HG03159 (cell line): Measurements from ENCODE around the gene AGXT.

Experiments
- ATAC-seq: cut with Tn5 transposase; IDR thresholded peaks from one replicate; pipeline ENCODE4 v1.9.1; 2021; ENCODE audit warnings: mild to moderate bottlenecking, moderate library complexity; ENCODE audit not compliant: unreplicated experiment

The AGXT gene

GRCh38 chr2:240896871-240897692 is 28.5 kb downstream of the AGXT start:
- ATAC-seq, result no peak

DNA sequence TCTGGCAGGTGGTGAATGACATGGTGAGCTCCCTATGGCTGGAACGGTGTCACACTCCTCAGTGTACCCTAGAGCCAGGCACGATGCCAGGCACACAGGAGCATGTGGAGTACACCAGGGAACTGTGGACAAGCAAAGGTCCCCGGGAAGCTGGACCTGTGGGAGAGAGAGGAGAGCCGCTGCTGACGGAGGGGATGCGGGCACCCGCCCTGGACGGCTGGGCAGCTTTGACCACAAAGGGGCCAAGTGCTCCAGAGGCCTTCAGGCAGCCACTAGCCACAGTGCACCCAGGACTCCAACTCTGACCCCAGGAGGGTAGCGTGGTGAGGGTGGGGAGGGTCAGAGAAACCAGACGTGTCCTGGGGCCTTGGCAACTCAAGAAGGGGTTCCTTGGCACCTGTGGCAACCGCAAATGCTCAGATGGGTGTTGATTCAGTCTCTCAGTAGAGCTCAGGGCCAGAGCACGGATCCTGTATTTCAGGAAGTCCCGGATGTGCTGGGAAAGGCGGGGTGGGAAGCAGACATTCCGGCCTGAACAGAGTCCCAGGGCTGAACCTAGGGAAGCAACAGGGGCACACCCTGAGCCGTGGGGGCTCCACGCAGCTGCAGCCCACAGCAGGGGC is 29.6 kb downstream of the AGXT start:
- ATAC-seq, result no peak

GRCh38 chr2:240898731-240899467 is 30.3 kb downstream of the AGXT start:
- no peak for ATAC-seq

- no peak for ATAC-seq
These were observed 30.8 kb downstream of the AGXT start for GRCh38 chr2:240899468-240899865.

- ATAC-seq, result no peak
These were observed 31.7 kb downstream of the AGXT start for GRCh38 chr2:240900141-240900860.

- ATAC-seq, result no peak
These were observed 33.5 kb downstream of the AGXT start for GRCh38 chr2:240901986-240902614.

GRCh38 chr2:240902615-240903041 is 34.0 kb downstream of the AGXT start:
- no peak for ATAC-seq

- no peak for ATAC-seq
These were observed 34.8 kb downstream of the AGXT start for GRCh38 chr2:240903191-240904060.

- no peak for ATAC-seq
These were observed 35.9 kb downstream of the AGXT start for GRCh38 chr2:240904216-240905175.

- no peak for ATAC-seq
These were observed 36.7 kb downstream of the AGXT start for GRCh38 chr2:240905176-240905781.

GRCh38 chr2:240906141-240906910 is 37.7 kb downstream of the AGXT start, which contains the start of gene CROCC2:
TSS of gene CROCC2 (plus strand) at chr2:240906336. CDS start at chr2:240906514, 178 bp downstream.
- no peak for ATAC-seq

DNA sequence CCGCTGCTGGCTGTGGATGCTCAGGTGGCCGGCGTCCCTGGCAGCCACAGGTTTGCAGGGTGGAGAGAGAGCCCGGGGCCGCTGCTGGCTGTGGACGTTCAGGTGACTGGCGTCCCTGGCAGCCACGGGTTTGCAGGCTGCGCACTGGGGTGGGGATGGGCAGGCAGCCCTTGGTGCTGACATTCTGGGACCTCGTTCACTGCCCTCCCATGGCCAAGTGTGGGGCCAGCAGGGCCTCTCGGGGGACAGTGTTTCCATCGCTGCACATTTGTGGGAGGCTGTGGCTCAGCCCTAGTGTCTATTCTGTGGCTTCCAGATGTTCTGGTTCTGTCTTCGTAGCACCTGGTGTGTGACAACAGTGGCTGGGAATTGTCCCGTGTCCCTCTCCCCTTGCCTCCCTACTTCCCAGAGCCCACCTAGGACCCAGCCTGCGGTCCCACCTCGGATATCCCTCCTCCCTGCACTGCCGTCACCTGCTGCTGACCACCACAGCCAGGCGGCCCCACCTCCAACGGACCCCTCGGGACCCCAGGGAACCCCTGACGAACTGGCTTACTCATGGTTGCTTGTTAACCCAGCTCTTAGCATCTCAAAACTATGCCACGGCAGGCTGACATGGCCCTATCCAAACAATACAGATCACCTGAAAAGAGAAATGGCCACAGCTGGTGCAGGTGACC is 38.4 kb downstream of the AGXT start:
- no peak for ATAC-seq

DNA sequence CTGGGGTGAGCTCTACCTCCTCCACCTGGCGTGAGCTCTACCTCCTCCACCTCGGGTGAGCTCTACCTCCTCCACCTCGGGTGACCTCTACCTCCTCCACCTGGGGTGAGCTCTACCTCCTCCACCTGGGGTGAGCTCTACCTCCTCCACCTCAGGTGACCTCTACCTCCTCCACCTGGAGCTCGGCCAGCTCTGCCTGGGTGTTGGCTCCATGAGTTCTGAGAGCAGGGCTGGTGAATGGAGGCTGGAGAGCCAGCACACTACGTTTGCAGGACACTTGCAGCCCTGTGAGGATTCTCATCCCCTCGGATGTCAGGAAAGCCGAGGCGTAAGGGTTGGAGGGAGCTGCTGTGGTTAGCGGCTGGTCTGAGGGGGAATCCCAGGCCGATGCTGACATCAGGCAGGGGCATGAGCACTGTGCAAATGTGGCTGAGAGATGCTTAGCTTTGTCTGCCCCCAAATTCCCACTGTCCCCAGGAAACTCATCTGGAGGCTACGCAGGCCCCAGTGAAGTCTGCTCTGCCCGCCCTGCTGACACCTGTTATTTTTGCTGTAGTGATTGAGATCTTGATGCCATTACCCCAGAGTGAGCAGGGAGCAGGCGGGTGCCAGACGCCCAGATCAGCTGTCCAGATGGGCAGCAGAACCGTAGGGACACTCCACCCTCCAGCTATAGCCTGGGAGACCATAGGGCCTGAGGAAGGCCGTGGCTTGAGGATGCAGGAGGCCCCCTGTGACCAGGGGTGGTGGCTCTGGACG is 40.8 kb downstream of the AGXT start:
- no peak for ATAC-seq

DNA sequence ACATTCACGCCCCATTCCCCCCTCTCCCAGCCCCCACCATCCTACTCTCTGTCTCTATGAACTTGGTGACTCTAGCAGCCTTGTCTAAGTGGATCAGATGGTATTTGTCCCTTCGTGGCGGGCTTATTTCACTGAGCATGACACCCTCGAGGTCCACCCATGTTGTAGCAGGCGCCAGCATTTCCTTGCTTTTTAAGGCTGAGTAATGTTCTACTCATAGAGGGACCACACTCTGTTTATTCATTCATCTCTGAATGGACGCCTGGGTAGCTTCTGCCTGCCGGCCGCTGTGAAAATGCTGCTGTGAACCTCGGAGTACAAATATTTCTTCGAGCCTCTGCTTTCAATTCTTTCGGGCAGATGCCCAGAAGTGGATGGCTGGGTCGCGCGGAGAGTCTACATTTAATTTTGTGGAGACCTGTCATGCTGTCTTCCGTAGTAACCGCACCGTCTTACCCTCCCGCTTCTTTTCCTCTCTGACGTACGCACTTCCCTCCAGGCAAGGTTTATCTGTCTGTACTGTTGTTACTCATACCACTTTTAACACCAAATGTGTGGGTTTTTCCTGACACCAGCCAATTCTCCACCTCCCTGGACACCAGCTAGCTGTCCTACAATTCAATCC is 43.1 kb downstream of the AGXT start:
- no peak for ATAC-seq
